Measurements from ENCODE around the gene XDH.

GRCh38 chr2:31384351-31384750 is 30.2 kb downstream of the XDH start:
- TF ChIP-seq REST (IDR thresholded peaks at IDR 0.05; ENCODE audit: insufficient read depth in 1 of 2, low read depth in 2 of 2, low read length in 1 of 2): no peak
- no peak for TF ChIP-seq CTCF (IDR thresholded peaks at IDR 0.05)

All from Panc1 (cell line).